ENCODE results near the gene HES7.

The HES7 gene

GRCh38 chr17:8140065-8141029, 16.4 kb upstream of the HES7 start:
- Histone ChIP-seq H3K9ac (ENCODE audit: low read length) (no peak overlapping the region), H3K4me3 (ENCODE audit: low read length) (no peak overlapping the region), H3K27ac (ENCODE audit: low read length) (no peak overlapping the region), H3K4me2 (ENCODE audit: low read length) (no peak overlapping the region), H3K9me3 (ENCODE audit: insufficient read depth, low read length) (no peaks in the 10 kb centered on the region), H4K20me1 (ENCODE audit: insufficient read depth, low read length) (no peaks in the 10 kb centered on the region), H3K4me1 (ENCODE audit: low read length) (peaks cover 5% of the 10 kb centered on the region; the same call in 1 of the 2 replicates), H3K79me2 (ENCODE audit: low read length) (no peaks in the 10 kb centered on the region), H3K36me3 (replicated peaks; ENCODE audit: low read depth, low read length) (no peaks in the 10 kb centered on the region), H3K27me3 (ENCODE audit: low read depth, low read length) (no peaks in the 10 kb centered on the region), H2AFZ (ENCODE audit: low read depth, low read length) (no peak overlapping the region)
- TF ChIP-seq, protein P1, sequence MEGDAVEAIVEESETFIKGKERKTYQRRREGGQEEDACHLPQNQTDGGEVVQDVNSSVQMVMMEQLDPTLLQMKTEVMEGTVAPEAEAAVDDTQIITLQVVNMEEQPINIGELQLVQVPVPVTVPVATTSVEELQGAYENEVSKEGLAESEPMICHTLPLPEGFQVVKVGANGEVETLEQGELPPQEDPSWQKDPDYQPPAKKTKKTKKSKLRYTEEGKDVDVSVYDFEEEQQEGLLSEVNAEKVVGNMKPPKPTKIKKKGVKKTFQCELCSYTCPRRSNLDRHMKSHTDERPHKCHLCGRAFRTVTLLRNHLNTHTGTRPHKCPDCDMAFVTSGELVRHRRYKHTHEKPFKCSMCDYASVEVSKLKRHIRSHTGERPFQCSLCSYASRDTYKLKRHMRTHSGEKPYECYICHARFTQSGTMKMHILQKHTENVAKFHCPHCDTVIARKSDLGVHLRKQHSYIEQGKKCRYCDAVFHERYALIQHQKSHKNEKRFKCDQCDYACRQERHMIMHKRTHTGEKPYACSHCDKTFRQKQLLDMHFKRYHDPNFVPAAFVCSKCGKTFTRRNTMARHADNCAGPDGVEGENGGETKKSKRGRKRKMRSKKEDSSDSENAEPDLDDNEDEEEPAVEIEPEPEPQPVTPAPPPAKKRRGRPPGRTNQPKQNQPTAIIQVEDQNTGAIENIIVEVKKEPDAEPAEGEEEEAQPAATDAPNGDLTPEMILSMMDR (IDR thresholded peaks at IDR 0.05; ENCODE audit: low read depth, low read length), result no peak
- TF ChIP-seq EZH2phosphoT487 (IDR thresholded peaks at IDR 0.05; ENCODE audit: low read depth), result no peak

DNA sequence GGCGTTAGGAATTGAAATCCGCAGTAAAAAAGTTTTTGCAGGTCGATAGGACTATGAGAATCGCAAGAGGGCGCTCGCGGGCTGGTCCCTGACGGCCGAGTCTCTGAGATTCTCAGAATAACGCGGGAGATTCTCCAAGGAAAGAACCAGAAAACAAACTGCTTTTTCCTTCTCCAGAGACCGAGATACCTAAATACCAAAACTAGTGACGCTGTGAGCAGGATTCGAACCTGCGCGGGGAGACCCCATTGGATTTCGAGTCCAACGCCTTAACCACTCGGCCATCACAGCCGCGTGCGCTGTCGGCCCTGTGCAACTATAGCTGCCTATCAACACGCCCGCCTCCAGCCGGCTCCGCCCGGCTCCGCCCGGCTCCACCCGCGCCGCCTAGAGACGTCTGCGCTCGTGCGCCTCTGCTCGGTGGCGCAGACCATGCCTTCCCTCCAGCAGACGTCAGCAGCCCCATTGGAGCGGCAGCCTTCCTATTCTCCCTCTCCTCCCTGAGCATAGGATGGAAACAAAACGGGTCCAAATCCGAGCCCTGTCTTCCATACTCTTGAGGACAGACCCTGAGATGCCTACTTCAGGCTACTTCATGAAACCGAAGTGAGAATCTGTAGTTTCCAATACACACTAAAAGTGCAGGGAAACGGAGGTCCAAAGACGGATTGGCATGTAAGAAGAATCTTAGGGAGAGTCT, 14.9 kb upstream of the HES7 start:
- peaks cover 5% of the 10 kb centered on the region; the same call in 1 of the 2 replicates for H3K4me1 ChIP-seq (ENCODE audit: low read length)
- TF ChIP-seq EZH2phosphoT487 (IDR thresholded peaks at IDR 0.05; ENCODE audit: low read depth), result no peak
- TF ChIP-seq, protein P1 (IDR thresholded peaks at IDR 0.05; ENCODE audit: low read depth, low read length), result peak; percentile 63
- peak overlapping the region; percentile 92 for H3K27ac ChIP-seq (ENCODE audit: low read length)
- H3K27me3 ChIP-seq (ENCODE audit: low read depth, low read length), result no peaks in the 10 kb centered on the region
- H3K4me3 ChIP-seq (ENCODE audit: low read length), result peak overlapping the region; percentile 97
- peak overlapping the region; percentile 92 for H3K4me2 ChIP-seq (ENCODE audit: low read length)
- no peaks in the 10 kb centered on the region for H4K20me1 ChIP-seq (ENCODE audit: insufficient read depth, low read length)
- no peaks in the 10 kb centered on the region for H3K36me3 ChIP-seq (replicated peaks; ENCODE audit: low read depth, low read length)
- H2AFZ ChIP-seq (ENCODE audit: low read depth, low read length), result peak overlapping the region; percentile 92
- peak overlapping the region; percentile 97 for H3K9ac ChIP-seq (ENCODE audit: low read length)
- H3K9me3 ChIP-seq (ENCODE audit: insufficient read depth, low read length), result no peaks in the 10 kb centered on the region
- H3K79me2 ChIP-seq (ENCODE audit: low read length), result no peaks in the 10 kb centered on the region

- H3K9me3 ChIP-seq (ENCODE audit: insufficient read depth, low read length), result no peaks in the 10 kb centered on the region
- no peaks in the 10 kb centered on the region for H4K20me1 ChIP-seq (ENCODE audit: insufficient read depth, low read length)
- peaks cover 5% of the 10 kb centered on the region; the same call in 1 of the 2 replicates for H3K4me1 ChIP-seq (ENCODE audit: low read length)
- H3K27me3 ChIP-seq (ENCODE audit: low read depth, low read length), result no peaks in the 10 kb centered on the region
- H3K79me2 ChIP-seq (ENCODE audit: low read length), result no peaks in the 10 kb centered on the region
- peak overlapping the region; percentile 92 for H3K4me2 ChIP-seq (ENCODE audit: low read length)
- H3K4me3 ChIP-seq (ENCODE audit: low read length), result peak overlapping the region; percentile 97
- H2AFZ ChIP-seq (ENCODE audit: low read depth, low read length), result peak overlapping the region; percentile 92
- peak overlapping the region; percentile 92 for H3K27ac ChIP-seq (ENCODE audit: low read length)
- TF ChIP-seq, protein P1 (IDR thresholded peaks at IDR 0.05; ENCODE audit: low read depth, low read length), result no peak
- TF ChIP-seq EZH2phosphoT487 (IDR thresholded peaks at IDR 0.05; ENCODE audit: low read depth), result no peak
- H3K36me3 ChIP-seq (replicated peaks; ENCODE audit: low read depth, low read length), result no peaks in the 10 kb centered on the region
- peak overlapping the region; percentile 77 for H3K9ac ChIP-seq (ENCODE audit: low read length)
Measured at GRCh38 chr17:8138374-8138671, 14.4 kb upstream of the HES7 start.
